ENCODE results near the gene PLPPR3.
"Not testable (repeated sequence)": the region's sequence is repeated elsewhere in the genome, so short reads cannot be mapped to it uniquely, and the experiment has no call there.

Gene PLPPR3

GRCh38 chr19:861141-861755 is 39.5 kb upstream of the PLPPR3 start:
- DNase-seq (ENCODE audit: low read depth) = no peak
- H3K4me3 ChIP-seq (ENCODE audit: low read depth, low read length) = peak overlapping the region; percentile 54
- no peak for TF ChIP-seq CTCF (IDR thresholded peaks at IDR 0.05; ENCODE audit: control insufficient read depth, extremely low read depth, insufficient read depth)

- no peak for DNase-seq (ENCODE audit: low read depth)
- no peak for TF ChIP-seq CTCF (IDR thresholded peaks at IDR 0.05; ENCODE audit: control insufficient read depth, extremely low read depth, insufficient read depth)
- H3K4me3 ChIP-seq (ENCODE audit: low read depth, low read length) = peak within 1 kb of the TSS; percentile 54
Observed at GRCh38 chr19:858868-859843, 37.4 kb upstream of the PLPPR3 start, which contains the start of gene CFD. TSS of gene CFD (plus strand) at chr19:859664. CDS start at chr19:859690, 26 bp downstream.

- no peak for DNase-seq (ENCODE audit: low read depth)
- TF ChIP-seq CTCF (IDR thresholded peaks at IDR 0.05; ENCODE audit: control insufficient read depth, extremely low read depth, insufficient read depth) = no peak
Observed at GRCh38 chr19:858284-858683, 36.5 kb upstream of the PLPPR3 start.

GRCh38 chr19:855566-856120 is 33.9 kb upstream of the PLPPR3 start:
- no peak overlapping the region for H3K4me3 ChIP-seq (ENCODE audit: low read depth, low read length)
- no peak for DNase-seq (ENCODE audit: low read depth)
- TF ChIP-seq CTCF (IDR thresholded peaks at IDR 0.05; ENCODE audit: control insufficient read depth, extremely low read depth, insufficient read depth) = no peak

More at GRCh38 chr19:858284-858683, 36.5 kb upstream of the PLPPR3 start:
- no peak overlapping the region for H3K4me3 ChIP-seq (ENCODE audit: low read depth, low read length)

- DNase-seq (ENCODE audit: low read depth) = no peak
- H3K4me3 ChIP-seq (ENCODE audit: low read depth, low read length) = no peak overlapping the region
- no peak for TF ChIP-seq CTCF (IDR thresholded peaks at IDR 0.05; ENCODE audit: control insufficient read depth, extremely low read depth, insufficient read depth)
Observed at GRCh38 chr19:855142-855541, 33.4 kb upstream of the PLPPR3 start.

GRCh38 chr19:854549-854948 is 32.8 kb upstream of the PLPPR3 start:
- no peak for TF ChIP-seq CTCF (IDR thresholded peaks at IDR 0.05; ENCODE audit: control insufficient read depth, extremely low read depth, insufficient read depth)
- DNase-seq (ENCODE audit: low read depth) = no peak

DNA sequence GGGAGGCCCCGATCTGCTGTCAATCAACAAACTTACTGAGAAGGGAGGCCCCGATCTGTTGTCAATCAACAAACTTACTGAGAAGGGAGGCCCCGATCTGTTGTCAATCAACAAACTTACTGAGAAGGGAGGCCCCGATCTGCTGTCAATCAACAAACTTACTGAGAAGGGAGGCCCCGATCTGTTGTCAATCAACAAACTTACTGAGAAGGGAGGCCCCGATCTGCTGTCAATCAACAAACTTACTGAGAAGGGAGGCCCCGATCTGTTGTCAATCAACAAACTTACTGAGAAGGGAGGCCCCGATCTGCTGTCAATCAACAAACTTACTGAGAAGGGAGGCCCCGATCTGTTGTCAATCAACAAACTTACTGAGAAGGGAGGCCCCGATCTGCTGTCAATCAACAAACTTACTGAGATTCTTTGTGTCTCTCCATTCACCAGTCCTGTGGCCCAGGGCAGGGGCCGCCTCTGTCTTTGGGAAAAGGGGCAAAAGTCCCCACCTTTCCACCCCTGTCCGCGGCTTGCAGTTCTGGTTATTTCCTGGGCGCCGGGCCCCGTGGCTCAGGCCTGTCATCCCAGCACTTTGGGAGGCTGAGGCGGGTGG is 32.0 kb upstream of the PLPPR3 start:
- not testable (repeated sequence) for H3K4me3 ChIP-seq (ENCODE audit: low read depth, low read length); DNase-seq (ENCODE audit: low read depth)

More at GRCh38 chr19:854549-854948, 32.8 kb upstream of the PLPPR3 start:
- no peak overlapping the region for H3K4me3 ChIP-seq (ENCODE audit: low read depth, low read length)

Data from LNCaP clone FGC (cell line).